ENCODE results near the gene STRBP. TPM values are rescaled to one million over a fixed set of nuclear protein-coding genes. Genes with fewer than 3 reads are reported as not detected.

Gene STRBP
- total and polyA plus RNA-seq, 3 donors from 2014 or later, result 47.8 to 102 (median 66.5) TPM

- H3K27me3 ChIP-seq, result no peaks in the 10 kb centered on the region
Measured at GRCh38 chr9:123248630-123249029, 19.8 kb downstream of the STRBP start.

GRCh38 chr9:123246534-123246933, 21.9 kb downstream of the STRBP start:
- DNase-seq, result no peak
- no peaks in the 10 kb centered on the region for H3K36me3 ChIP-seq (ENCODE audit: low read depth, missing control alignments)
- no peak for TF ChIP-seq POLR2A (IDR thresholded peaks at IDR 0.05)

More at GRCh38 chr9:123248630-123249029, 19.8 kb downstream of the STRBP start:
- TF ChIP-seq POLR2A (IDR thresholded peaks at IDR 0.05) (no peak), CTCF (IDR thresholded peaks at IDR 0.05) (no peak)
- H3K4me3 ChIP-seq, result no peak overlapping the region
- no peaks in the 10 kb centered on the region for H3K4me1 ChIP-seq
- WGBS, 2 donors, result 80 to 85% methylated on average over 2 of the region's 2 CpGs
- no peaks in the 10 kb centered on the region for H3K36me3 ChIP-seq (ENCODE audit: low read depth, missing control alignments)
- intact Hi-C loops (cut with DNase I; ENCODE audit: low total_unique reads), result no loop called here
- DNase-seq, result no peak
- no peaks in the 10 kb centered on the region for H3K9me3 ChIP-seq
- no peak overlapping the region for H3K27ac ChIP-seq

GRCh38 chr9:123239726-123240125, 28.7 kb downstream of the STRBP start:
- intact Hi-C loops (cut with DNase I; ENCODE audit: low total_unique reads), result no loop called here
- Histone ChIP-seq H3K27me3 (no peaks in the 10 kb centered on the region), H3K4me3 (no peak overlapping the region), H3K9me3 (no peaks in the 10 kb centered on the region), H3K4me1 (no peaks in the 10 kb centered on the region), H3K36me3 (ENCODE audit: low read depth, missing control alignments) (no peaks in the 10 kb centered on the region), H3K27ac (no peak overlapping the region)
- TF ChIP-seq POLR2A (IDR thresholded peaks at IDR 0.05), result no peak
- no peak for TF ChIP-seq CTCF (IDR thresholded peaks at IDR 0.05)
- WGBS, 2 donors, result 94 to 97% methylated on average over 1 of the region's 1 CpG
- DNase-seq, result no peak

More at GRCh38 chr9:123246534-123246933, 21.9 kb downstream of the STRBP start:
- intact Hi-C loops (cut with DNase I; ENCODE audit: low total_unique reads), result no loop called here
- Histone ChIP-seq H3K27me3 (no peaks in the 10 kb centered on the region), H3K9me3 (no peaks in the 10 kb centered on the region), H3K4me1 (no peaks in the 10 kb centered on the region), H3K4me3 (no peak overlapping the region), H3K27ac (no peak overlapping the region)

GRCh38 chr9:123238365-123238764, 30.0 kb downstream of the STRBP start:
- intact Hi-C loops (cut with DNase I; ENCODE audit: low total_unique reads), result no loop called here
- H3K36me3 ChIP-seq (ENCODE audit: low read depth, missing control alignments), result no peaks in the 10 kb centered on the region
- H3K27ac ChIP-seq, result no peak overlapping the region
- DNase-seq, result no peak
- H3K4me1 ChIP-seq, result no peaks in the 10 kb centered on the region
- no peak for TF ChIP-seq CTCF (IDR thresholded peaks at IDR 0.05)
- no peak for TF ChIP-seq POLR2A (IDR thresholded peaks at IDR 0.05)
- no peak overlapping the region for H3K4me3 ChIP-seq
- no peaks in the 10 kb centered on the region for H3K27me3 ChIP-seq
- H3K9me3 ChIP-seq, result no peaks in the 10 kb centered on the region
- whole genome bisulfite sequencing, 2 donors, result 73 to 76% methylated on average over 3 of the region's 3 CpGs

- no peaks in the 10 kb centered on the region for H3K9me3 ChIP-seq
- H3K36me3 ChIP-seq (ENCODE audit: low read depth, missing control alignments), result no peaks in the 10 kb centered on the region
- H3K4me1 ChIP-seq, result no peaks in the 10 kb centered on the region
- intact Hi-C loops (cut with DNase I; ENCODE audit: low total_unique reads), result no loop called here
- no peaks in the 10 kb centered on the region for H3K27me3 ChIP-seq
- no peak overlapping the region for H3K27ac ChIP-seq
- DNase-seq, result no peak
- TF ChIP-seq CTCF (IDR thresholded peaks at IDR 0.05) (no peak), POLR2A (IDR thresholded peaks at IDR 0.05) (no peak)
- 81 to 100% methylated on average over 2 of the region's 2 CpGs for WGBS, 2 donors
- no peak overlapping the region for H3K4me3 ChIP-seq
Measured at GRCh38 chr9:123237220-123237619, 31.2 kb downstream of the STRBP start.

Data from testis (tissue), 3 donors.